ENCODE measurements around the gene ARTN.

The ARTN gene

DNA sequence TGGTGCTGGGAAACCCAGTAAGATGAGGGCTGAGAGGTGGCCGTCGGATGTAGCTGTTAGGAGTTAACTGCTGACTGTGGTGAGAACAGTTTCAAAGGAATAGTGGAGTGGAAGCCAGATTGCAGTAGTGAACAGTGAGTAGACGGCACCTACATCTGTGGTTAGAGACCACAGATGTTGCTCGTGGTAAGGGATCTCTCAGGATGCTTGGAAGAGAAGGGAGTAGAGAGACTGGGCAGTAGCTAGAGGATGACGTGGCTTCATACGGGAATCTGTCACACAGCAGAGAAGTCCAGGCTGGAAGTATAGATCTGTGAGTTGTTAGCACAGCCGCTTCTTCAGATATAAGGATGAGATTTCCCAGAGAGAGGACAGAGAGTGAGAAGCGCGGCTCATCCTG lies 7.8 kb upstream of the ARTN start:
- DNase-seq = no peak

DNA sequence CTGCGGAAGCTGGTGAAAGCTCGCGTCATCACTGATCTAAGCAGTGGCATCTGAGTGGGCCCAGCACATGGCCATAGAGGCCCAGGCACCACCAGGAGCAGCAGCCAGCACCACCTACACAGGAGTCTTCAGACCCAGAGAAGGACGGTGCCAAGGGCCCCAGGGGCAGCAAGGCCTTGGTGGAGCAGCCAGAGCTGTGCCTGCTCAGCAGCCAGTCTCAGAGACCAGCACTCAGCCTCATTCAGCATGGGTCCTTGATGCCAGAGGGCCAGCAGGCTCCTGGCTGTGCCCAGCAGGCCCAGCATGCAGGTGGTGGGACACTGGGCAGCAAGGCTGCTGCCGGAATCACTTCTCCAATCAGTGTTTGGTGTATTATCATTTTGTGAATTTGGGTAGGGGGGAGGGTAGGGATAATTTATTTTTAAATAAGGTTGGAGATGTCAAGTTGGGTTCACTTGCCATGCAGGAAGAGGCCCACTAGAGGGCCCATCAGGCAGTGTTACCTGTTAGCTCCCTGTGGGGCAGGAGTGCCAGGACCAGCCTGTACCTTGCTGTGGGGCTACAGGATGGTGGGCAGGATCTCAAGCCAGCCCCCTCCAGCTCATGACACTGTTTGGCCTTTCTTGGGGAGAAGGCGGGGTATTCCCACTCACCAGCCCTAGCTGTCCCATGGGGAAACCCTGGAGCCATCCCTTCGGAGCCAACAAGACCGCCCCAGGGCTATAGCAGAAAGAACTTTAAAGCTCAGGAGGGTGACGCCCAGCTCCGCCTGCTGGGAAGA lies 3.2 kb upstream of the ARTN start:
- no peak for DNase-seq

DNA sequence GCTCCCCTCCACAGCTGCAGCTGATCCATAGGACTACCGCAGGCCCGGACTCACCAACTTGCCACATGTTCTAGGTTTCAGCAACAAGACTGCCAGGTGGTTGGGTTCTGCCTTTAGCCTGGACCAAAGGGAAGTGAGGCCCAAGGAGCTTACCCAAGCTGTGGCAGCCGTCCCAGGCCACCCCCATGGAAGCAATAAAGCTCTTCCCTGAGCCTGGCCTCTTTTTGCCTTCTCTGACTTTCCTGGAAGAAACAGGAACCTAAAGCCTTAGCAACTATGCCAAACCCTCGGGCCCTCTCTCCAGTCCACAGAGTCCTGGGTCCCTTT lies 2.7 kb upstream of the ARTN start:
- no peak for DNase-seq

DNA sequence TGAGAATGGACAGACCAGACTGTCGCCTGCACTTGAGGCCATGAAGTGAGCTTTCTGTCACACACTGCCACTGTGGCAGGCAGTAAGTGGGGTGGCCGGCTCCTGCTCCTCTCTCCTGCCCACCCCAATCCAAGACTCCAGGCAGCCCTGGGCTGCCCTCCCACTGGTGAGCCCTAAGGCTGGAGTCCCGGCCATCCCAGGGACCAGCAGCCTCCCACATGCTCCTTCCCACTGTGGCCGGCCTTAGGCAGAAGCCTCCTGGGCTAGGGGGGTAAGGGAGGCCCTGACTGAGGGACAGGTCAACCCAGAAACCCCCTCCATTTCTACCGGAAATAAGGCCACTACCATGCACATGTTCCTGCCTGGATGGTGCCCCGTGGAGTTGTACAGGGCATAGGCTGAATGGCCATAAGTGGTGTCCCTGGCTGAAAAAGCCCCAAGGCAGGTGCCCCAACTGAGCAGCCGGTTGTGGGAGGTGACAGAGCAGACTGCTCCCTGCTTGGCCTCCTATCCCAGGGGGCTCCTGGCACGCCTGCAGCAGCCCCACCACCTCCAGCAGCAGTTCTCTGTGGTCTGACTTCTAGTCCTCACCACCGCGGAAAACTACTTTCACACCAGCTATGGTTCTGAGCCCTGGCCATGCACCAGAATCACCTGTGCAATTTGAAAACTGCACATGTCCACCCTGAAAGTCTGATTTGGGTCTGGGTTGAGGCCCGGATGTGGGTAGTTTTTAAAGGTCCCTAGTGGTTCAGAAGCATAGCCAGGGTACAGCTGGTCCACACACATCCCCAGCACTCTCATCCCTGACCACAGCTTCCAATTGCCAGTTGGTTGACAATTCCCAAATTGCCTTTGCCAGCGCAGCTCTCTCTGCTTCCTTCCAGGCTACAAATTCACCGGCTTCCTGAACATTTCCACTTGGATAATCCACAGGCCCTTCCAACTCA lies 1.6 kb upstream of the ARTN start:
- DNase-seq = no peak

DNA sequence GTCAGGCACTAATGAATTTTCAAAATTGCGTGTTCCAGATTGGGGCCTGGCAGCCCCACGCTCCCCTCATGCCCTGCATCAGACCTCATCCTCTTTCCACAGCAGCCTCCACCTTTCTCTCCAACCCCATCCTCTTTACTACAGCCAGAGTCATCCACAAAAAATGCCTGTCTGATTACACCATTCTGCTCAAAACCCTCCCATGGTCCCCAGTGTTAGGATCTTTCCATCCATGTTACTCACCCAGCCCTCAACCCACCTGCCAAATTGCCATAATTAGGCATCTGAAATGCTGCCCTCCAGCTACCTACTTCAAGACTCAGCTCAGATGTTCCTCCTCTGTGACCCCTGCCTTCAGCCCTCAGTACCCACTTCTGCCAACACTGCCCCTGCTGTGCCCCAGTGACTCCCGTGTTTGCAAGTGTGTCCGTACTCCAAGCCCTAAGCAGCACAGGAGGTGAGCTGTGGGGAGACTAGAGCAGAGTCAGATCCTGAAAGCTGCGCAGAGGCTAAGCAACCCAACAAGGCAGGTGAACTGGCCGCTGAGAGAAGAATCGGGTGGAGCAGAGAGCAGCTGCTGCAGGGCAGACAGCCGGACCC lies 715 bp upstream of the ARTN start:
- peak; percentile 62 for DNase-seq

DNA sequence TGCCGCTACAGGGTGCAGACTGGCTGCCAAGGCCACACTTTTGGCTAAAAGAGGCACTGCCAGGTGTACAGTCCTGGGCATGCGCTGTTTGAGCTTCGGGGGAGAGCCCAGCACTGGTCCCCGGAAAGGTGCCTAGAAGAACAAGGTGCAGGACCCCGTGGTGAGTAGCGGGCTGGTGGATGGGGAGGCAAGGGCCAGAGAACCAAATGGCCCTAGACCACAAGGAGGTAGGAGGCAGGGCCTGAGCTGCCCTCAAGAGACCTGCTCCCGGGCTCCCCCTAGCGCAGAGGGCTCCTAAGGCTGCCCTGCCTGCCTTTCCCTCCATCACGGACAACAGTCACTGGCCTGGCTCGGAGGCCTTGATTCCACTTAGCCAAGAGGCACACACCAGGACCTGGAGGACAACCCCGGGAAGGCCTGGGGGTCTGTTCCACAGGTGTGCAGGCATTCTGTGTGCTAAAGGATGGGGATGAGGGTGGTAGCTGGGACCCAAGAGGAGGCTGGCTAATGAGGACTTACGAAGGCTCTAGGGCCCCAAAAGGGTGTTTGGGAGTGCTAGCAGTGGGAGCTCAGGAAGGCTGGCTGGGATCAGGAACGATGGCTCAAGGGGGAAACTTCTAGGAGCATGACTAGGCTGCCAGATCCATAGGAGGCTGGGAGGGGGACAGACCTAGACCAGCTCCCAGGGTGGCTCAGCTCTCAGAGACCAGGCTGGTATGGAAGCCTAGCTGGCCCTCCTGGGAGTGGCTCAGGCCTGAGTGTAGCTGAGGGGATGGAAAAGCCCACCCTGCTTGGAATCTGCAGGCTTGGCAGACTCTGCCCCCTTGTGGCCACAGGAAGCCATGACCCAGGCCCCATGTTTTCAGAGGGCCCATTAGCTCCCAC lies 742 bp downstream of the ARTN start:
- peak; percentile 79 for DNase-seq

DNA sequence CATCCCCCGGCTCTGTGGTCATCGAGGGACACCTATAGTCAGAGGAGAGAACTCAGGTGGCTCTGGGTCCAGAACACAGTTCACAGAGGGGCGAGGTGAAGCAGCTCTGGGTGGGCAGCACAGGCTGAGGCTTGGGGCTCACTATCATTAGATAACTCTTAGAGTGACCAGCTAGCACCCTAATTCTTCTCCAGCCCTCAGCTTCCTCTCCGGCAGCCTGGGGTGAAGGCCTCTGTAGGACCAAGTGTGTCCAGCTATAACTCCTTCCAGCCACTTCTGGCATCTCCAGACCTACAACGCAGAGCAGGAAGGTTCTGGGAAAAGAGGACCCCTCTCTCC lies 1.4 kb downstream of the ARTN start:
- DNase-seq = no peak

DNA sequence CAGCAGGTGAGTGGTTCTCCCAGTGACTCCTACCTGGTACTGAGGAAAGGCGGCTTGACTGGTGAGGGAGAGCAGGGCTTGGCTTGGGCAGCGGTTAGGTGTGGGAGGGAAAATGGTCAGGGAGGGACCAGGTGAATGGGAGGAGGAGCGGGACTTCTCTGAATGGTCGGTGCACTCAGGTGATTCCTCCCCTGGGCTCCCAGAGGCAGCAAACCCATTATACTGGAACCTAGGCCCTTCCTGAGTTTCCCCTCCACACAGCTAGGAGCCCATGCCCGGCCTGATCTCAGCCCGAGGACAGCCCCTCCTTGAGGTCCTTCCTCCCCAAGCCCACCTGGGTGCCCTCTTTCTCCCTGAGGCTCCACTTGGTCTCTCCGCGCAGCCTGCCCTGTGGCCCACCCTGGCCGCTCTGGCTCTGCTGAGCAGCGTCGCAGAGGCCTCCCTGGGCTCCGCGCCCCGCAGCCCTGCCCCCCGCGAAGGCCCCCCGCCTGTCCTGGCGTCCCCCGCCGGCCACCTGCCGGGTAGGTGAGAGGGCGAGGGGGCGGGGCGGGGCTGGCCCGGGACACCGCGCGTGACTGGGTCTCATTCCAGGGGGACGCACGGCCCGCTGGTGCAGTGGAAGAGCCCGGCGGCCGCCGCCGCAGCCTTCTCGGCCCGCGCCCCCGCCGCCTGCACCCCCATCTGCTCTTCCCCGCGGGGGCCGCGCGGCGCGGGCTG lies 2.3 kb downstream of the ARTN start:
- DNase-seq = no peak

DNA sequence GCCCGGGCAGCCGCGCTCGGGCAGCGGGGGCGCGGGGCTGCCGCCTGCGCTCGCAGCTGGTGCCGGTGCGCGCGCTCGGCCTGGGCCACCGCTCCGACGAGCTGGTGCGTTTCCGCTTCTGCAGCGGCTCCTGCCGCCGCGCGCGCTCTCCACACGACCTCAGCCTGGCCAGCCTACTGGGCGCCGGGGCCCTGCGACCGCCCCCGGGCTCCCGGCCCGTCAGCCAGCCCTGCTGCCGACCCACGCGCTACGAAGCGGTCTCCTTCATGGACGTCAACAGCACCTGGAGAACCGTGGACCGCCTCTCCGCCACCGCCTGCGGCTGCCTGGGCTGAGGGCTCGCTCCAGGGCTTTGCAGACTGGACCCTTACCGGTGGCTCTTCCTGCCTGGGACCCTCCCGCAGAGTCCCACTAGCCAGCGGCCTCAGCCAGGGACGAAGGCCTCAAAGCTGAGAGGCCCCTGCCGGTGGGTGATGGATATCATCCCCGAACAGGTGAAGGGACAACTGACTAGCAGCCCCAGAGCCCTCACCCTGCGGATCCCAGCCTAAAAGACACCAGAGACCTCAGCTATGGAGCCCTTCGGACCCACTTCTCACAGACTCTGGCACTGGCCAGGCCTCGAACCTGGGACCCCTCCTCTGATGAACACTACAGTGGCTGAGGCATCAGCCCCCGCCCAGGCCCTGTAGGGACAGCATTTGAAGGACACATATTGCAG lies 3.0 kb downstream of the ARTN start:
- DNase-seq = peak; percentile 36

DNA sequence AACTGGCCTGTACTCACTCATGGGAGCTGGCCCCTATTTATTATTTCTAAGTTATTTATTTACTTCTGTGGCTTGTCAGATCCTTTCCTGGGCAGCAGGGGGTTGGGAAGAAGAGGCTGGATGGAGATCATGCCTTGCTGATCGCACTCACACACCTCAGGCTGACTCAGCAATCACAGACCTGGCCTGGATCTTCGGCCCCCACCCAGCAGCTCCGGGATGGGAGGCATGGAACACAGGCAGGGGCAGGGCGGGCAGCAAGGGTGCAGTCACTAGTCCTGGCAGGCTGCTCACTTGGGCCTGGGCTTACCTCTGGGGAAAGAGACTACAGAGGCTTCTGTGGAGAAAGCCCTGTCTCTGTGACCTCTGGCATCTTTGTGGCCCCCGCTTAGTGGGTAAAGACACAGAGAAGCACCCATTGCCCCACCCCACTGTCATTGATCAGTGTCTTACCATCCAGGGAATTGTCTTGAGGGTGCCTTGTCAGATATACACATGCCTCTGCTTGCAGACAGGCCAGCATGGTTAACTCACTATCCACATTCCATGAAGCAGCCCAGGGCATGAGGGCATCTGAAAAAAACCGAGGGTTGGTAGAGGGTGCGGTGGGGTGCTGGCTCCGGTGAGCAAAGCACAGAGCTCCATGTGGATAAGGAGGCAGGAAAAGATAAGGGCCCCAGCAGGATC lies 3.7 kb downstream of the ARTN start:
- no peak for DNase-seq

DNA sequence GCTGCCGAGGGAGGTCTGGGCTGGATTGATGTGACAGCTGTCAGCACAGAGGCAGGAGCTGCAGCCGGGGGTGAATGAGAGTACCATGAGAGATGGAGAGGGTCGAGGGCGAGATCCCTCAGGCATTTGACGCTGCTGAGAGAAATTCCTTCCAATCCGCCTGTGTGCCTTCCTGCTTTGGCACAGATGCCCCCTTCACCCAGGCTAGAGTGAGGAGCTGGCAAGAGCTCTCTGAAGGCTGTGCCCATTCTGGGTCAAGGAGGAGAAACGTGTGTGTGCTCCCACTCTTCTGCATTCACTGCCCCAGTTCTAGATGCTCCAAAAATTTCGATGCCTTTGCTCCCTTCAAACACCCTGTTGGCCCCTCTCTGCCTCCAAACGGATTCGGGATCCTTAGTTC lies 4.8 kb downstream of the ARTN start:
- DNase-seq = no peak

DNA sequence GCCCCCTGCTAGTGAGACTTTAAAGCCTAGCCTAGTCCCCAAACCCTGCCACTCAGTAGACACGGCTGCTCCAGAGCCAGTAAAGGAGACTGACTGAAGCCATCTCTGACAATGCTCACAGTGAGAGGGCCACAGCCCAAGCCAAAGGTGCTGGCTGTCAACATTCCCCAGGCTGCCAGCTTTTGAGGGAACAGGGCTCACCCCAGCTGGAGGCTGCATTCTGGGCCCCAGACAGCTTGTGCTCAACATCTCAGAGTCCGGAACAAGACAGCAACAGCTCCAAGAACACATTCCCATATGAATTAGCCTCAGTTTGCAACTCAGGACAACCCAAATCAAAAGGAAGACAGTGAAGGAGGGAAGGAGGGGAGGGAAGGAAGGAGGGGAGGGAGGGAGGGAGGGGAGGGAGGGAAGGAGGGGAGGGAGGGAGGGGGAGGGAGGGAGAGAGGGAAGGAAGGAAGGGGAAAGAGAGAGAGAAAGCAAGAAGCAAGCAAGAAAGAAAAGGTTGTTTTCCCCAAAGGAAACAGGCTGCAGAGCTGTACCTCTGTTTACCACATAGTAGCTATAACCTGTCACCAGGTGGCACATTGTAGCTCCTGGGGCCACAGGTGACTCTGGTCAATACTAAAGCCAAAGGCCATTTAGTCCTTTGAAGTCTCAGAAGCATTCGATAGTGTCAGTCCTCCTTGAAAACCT lies 5.4 kb downstream of the ARTN start:
- no peak for DNase-seq

DNA sequence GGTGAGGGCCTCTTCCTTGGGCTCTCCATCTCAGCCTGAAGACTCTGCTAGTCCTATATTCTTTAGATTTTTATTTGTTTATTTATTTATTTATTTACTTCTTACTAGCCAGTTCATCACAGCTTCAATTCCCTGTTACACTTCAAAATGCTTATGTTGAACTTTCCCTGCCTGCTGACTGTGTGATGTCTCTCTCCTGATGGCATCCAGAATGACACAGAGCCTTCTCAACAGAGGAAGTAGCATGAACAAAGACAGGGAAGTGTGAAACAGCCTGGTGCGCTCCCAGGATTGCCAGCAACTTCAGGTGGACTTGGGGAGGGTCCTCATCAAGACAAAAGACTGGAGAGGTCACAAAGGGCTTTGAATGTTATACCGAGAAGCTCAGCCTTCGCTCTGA lies 8.8 kb downstream of the ARTN start:
- DNase-seq = no peak

DNA sequence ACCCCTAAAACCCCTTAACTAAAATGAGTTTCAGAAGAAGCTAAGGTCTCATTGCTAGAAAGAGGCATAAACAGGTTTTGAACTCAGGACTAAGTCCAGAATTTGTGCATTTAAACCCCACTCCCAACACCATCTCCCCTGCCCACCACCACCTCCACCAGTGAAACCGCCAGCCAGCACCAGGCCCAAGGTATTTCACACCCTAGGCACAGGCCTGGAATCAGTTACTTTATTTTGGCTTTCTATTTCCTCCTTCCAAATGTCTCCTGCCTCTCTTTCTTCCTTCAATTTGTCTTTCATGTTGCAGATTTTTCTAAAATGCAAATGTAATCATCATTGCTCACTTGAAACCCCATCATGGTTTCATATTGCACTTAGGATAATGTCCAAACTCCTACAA lies 11.3 kb downstream of the ARTN start:
- no peak for DNase-seq

DNA sequence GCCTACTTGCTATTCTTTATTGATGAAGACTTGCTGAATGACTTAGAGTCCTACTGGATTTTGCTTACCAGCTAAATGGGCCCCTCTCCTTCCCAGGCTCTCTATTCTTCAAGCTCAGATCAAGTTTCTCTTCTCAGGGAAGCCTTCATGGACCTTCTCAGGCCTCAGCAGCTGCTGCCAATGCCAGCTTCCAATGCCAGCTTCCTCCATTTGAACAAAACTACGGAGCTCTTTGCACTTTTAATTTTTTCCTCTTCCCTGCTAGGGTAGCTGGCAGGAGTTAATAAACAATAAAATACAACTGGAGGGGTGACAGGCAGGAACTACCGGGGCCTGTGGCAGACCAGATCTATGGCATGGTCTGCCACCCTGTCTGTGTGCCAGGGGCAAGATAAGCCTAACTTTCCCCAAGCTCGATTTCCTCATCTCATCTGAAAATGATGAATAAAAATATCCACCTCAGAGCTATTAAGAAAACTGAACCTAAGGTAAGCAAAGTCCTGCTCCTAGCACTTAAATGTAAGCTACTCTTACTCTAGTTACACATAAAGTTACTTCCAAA lies 12.2 kb downstream of the ARTN start:
- peak; percentile 53 for DNase-seq

DNA sequence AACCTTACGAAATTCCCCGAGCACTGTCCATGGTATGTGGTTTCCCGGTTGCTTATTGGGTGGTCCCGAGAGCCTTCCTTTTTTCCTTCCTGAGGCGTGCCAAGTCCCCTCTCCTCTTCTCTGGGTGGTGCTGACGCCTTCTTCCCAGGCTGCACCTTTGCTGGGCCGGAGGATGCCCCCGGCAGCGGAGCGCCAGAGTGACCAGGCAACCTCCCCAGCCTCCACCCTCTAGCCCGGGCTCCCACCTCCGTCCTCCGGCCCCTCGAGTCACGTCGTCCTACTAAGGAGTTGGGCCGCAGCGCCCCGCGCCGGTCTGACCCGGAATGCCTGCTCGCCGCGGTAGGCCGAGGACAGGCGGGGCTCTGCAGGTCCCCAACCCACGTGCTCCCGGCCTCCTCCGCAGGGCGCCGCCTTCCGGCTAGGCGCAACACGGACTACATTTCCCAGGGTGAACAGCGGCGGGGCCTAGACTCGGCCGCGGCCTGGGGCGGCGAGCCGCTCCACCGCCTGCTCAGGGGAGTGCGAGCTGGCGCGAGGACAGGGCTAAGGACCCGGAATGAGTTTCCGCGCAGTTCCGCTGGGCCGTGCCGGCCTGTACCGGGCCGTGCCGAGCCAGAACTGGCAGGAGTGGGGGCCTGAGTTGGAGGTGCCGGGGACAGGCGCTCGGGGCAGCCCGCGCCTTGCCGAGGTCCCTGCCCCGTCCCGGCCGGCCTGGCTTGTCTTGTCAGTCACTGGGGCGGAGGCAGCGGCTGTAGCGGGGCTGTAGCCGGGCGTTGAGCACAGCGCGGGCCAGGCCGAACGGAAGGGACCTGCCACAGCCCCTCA lies 12.8 kb downstream of the ARTN start, which contains the start of gene IPO13:
TSS of gene IPO13 (plus strand) at position 715 of the 825 bp plus-strand sequence. CDS start 651 bp downstream, outside the sequence.
- peak; percentile 97 for DNase-seq

DNA sequence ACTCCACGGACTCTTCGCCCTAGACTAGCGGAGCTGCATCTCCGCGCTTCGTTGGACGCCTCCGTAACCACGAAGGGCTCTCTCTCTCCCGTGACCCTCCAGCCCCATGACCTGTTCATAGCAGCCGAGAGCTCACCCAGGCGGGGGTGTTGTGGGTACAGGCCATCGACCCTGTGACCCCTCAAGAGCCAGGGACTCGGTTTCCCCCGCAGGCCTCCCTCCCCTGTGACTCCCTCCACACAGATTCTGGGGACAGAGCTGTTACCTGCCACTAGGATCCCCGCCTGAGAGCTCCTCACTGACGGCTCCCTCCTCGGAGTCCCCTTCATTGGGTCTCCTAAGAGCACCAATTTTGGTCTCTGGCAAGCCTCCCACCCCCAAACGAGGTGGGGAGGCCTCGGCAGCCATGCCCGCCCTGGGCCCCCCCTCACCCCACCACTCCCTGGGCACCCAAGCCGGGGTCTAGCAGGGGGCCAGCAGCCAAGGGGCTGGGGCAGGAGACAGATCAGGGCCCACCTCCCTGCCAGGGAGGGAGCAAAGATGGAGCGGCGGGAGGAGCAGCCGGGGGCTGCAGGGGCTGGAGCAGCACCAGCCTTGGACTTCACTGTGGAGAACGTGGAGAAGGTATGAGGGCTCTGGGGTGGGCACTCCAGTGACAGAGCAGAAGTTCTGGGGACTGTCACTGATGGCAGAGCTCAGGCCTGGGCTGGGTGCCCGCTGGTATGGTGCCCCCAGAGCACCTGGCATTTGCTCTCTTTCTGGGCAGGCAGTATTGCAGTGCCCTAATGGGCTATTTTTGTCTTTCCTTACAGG lies 13.7 kb downstream of the ARTN start:
- no peak for DNase-seq

DNA sequence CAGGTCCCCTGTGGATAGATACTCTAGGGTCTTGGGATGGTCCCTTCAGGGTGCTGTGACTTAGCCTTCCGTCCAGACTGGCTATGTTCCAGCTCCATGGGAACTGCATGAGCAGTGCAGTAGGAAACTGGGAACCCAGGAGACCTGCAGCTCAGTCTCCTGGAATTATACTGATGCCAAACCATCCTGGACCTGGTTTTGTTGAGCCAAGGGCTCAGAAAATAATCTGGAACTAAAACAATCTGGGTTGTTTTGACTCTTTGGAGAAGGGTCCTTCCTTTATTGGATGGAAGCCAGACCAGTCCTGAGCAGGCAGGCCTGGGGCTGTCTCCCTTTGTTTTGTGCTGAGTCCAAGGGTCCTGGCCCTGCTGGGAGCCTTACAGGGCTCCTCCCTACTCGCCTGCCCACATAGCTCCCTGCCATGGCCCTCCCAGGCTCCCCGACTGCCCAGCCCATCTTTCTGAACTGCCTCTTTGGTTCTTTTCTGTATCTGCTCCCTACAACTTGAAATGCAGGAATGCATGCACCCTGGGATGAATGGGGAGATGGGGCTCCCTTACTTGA lies 14.4 kb downstream of the ARTN start:
- no peak for DNase-seq
